ENCODE measurements around the gene SDK1.

The SDK1 gene

DNA sequence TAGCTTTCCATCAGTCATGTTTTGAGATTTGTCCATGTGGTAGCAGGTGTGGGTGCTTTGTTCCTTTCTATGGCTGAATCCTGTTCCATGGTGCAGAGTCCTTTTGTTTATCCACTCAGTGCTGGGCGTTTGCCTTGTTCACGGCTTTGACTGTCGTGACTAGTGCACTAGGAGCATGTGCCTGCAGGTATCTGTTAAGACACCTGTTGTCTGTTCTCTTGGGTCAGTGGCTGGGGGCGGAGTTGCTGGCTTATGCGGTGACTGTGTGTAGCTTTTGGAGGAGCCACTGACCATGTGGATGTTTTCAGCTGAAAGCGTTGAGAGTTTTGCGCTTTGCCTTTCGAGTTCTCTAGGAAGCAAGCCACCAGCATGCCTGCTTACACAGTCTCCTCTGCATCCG lies 807.9 kb downstream of the SDK1 start:
- no peak overlapping the region for H3K9ac ChIP-seq (ENCODE audit: low read length)
- no peaks in the 10 kb centered on the region for H3K9me3 ChIP-seq (ENCODE audit: control insufficient read depth, low read length)
- H2AFZ ChIP-seq (ENCODE audit: low read depth, low read length): no peak overlapping the region
- no peak overlapping the region for H3K23ac ChIP-seq (ENCODE audit: low read length in 2 of 2)
- H2BK120ac ChIP-seq (ENCODE audit: low read depth, low read length): no peak overlapping the region
- H3K4me3 ChIP-seq (ENCODE audit: insufficient read depth in 1 of 2, low read depth in 1 of 2, low read length in 2 of 2): no peak overlapping the region
- no peak overlapping the region for H4K8ac ChIP-seq (ENCODE audit: low read length)
- no peak overlapping the region for H3K14ac ChIP-seq (ENCODE audit: low read length in 2 of 2)
- peaks cover 5 to 12% of the 10 kb centered on the region in 2 experiments for H3K36me3 ChIP-seq (ENCODE audit: control insufficient read depth in 1 of 2, insufficient read depth in 2 of 2, low read depth in 1 of 2, low read length in 2 of 2)
- no peak overlapping the region for H2BK15ac ChIP-seq (ENCODE audit: low read depth, poor library complexity, severe bottlenecking)
- no peaks in the 10 kb centered on the region for H3K79me1 ChIP-seq (replicated peaks; ENCODE audit: low read length, poor library complexity, severe bottlenecking)
- H2AK5ac ChIP-seq (ENCODE audit: low read length, severe bottlenecking): no peak overlapping the region
- H3K4me2 ChIP-seq (ENCODE audit: low read length, poor library complexity, severe bottlenecking): no peak overlapping the region
- H2BK5ac ChIP-seq (ENCODE audit: low read depth, low read length, poor library complexity, severe bottlenecking): no peak overlapping the region
- no peak overlapping the region for H3K4ac ChIP-seq (ENCODE audit: low read depth in 1 of 2, low read length in 2 of 2)
- no peak overlapping the region for H2BK12ac ChIP-seq (ENCODE audit: low read length in 2 of 2)
- H3K27ac ChIP-seq (ENCODE audit: low read length, poor library complexity, severe bottlenecking): no peak overlapping the region
- 95% methylated on average over 9 of the region's 9 CpGs for WGBS
- H3K4me1 ChIP-seq (ENCODE audit: control insufficient read depth, insufficient read depth, low read depth, low read length): peaks cover under 1% of the 10 kb centered on the region
- DNase-seq: no peak
- peaks cover 0 to 6% of the 10 kb centered on the region in 2 experiments for H3K27me3 ChIP-seq (ENCODE audit: control insufficient read depth in 1 of 2, insufficient read depth in 1 of 2, low read length in 2 of 2)
- no peak overlapping the region for H4K91ac ChIP-seq (ENCODE audit: low read length)
- no peak overlapping the region for H3K18ac ChIP-seq (ENCODE audit: low read depth in 1 of 2, low read length in 2 of 2)

DNA sequence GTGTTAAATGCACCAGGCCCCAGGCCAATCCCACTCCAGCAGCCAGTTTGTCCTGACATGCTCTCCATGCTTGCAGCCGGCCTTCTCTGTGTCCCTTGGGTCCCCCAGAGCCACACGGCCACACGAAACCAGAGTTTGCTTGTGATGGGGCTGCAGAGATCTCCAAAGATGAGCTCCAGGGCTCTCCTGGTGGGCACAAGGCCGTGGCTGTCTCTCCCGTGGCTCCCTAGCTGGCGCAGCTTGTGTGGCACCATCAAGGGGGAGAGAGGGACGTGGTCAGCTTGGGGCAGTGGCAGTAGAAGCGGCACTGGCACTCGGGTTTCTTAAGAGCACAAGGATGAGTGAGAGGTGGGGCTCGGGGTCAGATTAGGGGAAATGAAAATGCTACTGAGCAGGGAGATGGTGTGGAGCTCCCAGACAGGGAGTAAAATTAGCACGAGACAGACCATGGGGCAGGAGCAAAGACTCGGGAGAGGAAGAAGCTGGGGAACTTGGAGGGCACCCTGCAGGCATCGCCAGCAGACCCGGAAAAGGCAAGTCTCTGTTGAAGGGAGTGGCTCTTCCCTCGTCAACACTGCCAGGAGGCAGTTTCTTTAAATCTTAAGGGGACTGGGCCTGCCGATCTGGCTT lies 808.5 kb downstream of the SDK1 start:
- Histone ChIP-seq H3K79me1 (replicated peaks; ENCODE audit: low read length, poor library complexity, severe bottlenecking) (no peaks in the 10 kb centered on the region), H4K91ac (ENCODE audit: low read length) (no peak overlapping the region)

DNA sequence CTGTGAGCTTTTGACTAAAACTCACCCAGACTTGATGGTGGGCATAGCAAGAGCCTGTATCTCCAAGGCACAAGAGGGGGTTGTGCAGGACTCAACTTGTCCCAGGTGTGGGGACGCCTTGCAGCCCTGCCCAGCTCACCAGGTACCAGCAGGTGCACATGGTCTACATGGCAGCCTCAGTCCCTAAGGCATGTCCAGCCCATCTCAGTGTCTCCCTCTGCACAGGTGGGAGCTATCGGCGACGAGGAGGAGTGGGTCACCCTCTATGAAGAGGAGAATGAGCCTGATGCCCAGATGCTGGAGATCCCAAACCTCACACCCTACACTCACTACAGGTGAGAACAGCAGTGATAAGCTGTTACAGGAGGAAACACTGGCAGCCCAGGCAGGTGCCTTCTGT lies 809.4 kb downstream of the SDK1 start:
- Histone ChIP-seq H4K8ac (ENCODE audit: low read length) (no peak overlapping the region), H3K79me1 (replicated peaks; ENCODE audit: low read length, poor library complexity, severe bottlenecking) (no peaks in the 10 kb centered on the region), H3K14ac (ENCODE audit: low read length in 2 of 2) (no peak overlapping the region), H3K36me3 (ENCODE audit: control insufficient read depth in 1 of 2, insufficient read depth in 2 of 2, low read depth in 1 of 2, low read length in 2 of 2) (peaks cover 5 to 20% of the 10 kb centered on the region in 2 experiments), H3K18ac (ENCODE audit: low read depth in 1 of 2, low read length in 2 of 2) (no peak overlapping the region), H2BK12ac (ENCODE audit: low read length in 2 of 2) (no peak overlapping the region), H2AK5ac (ENCODE audit: low read length, severe bottlenecking) (no peak overlapping the region), H3K27me3 (ENCODE audit: control insufficient read depth in 1 of 2, insufficient read depth in 1 of 2, low read length in 2 of 2) (peaks cover 0 to 6% of the 10 kb centered on the region in 2 experiments), H3K4me3 (ENCODE audit: insufficient read depth in 1 of 2, low read depth in 1 of 2, low read length in 2 of 2) (no peak overlapping the region), H3K4me1 (ENCODE audit: control insufficient read depth, insufficient read depth, low read depth, low read length) (no peaks in the 10 kb centered on the region), H3K9ac (ENCODE audit: low read length) (no peak overlapping the region), H3K23ac (ENCODE audit: low read length in 2 of 2) (no peak overlapping the region), H3K9me3 (ENCODE audit: control insufficient read depth, low read length) (peaks cover 10% of the 10 kb centered on the region), H3K4ac (ENCODE audit: low read depth in 1 of 2, low read length in 2 of 2) (no peak overlapping the region), H3K27ac (ENCODE audit: low read length, poor library complexity, severe bottlenecking) (no peak overlapping the region), H4K91ac (ENCODE audit: low read length) (no peak overlapping the region), H2BK15ac (ENCODE audit: low read depth, poor library complexity, severe bottlenecking) (no peak overlapping the region), H2BK5ac (ENCODE audit: low read depth, low read length, poor library complexity, severe bottlenecking) (no peak overlapping the region), H2AFZ (ENCODE audit: low read depth, low read length) (no peak overlapping the region), H3K4me2 (ENCODE audit: low read length, poor library complexity, severe bottlenecking) (no peak overlapping the region), H2BK120ac (ENCODE audit: low read depth, low read length) (no peak overlapping the region)
- 93% methylated on average over 4 of the region's 4 CpGs for WGBS
- no peak for DNase-seq

More for the DNA sequence above, 808.5 kb downstream of the SDK1 start:
- Histone ChIP-seq H2AK5ac (ENCODE audit: low read length, severe bottlenecking) (no peak overlapping the region), H3K18ac (ENCODE audit: low read depth in 1 of 2, low read length in 2 of 2) (no peak overlapping the region), H3K9ac (ENCODE audit: low read length) (no peak overlapping the region), H3K14ac (ENCODE audit: low read length in 2 of 2) (no peak overlapping the region), H3K4me1 (ENCODE audit: control insufficient read depth, insufficient read depth, low read depth, low read length) (no peaks in the 10 kb centered on the region), H3K4ac (ENCODE audit: low read depth in 1 of 2, low read length in 2 of 2) (no peak overlapping the region), H3K27ac (ENCODE audit: low read length, poor library complexity, severe bottlenecking) (no peak overlapping the region), H2BK15ac (ENCODE audit: low read depth, poor library complexity, severe bottlenecking) (no peak overlapping the region), H3K4me3 (ENCODE audit: insufficient read depth in 1 of 2, low read depth in 1 of 2, low read length in 2 of 2) (no peak overlapping the region), H3K36me3 (ENCODE audit: control insufficient read depth in 1 of 2, insufficient read depth in 2 of 2, low read depth in 1 of 2, low read length in 2 of 2) (peaks cover 5 to 16% of the 10 kb centered on the region in 2 experiments), H3K23ac (ENCODE audit: low read length in 2 of 2) (no peak overlapping the region), H2BK12ac (ENCODE audit: low read length in 2 of 2) (no peak overlapping the region), H3K9me3 (ENCODE audit: control insufficient read depth, low read length) (peaks cover 1% of the 10 kb centered on the region), H2AFZ (ENCODE audit: low read depth, low read length) (no peak overlapping the region), H4K8ac (ENCODE audit: low read length) (no peak overlapping the region), H3K27me3 (ENCODE audit: control insufficient read depth in 1 of 2, insufficient read depth in 1 of 2, low read length in 2 of 2) (peaks cover 0 to 6% of the 10 kb centered on the region in 2 experiments), H2BK120ac (ENCODE audit: low read depth, low read length) (no peak overlapping the region), H3K4me2 (ENCODE audit: low read length, poor library complexity, severe bottlenecking) (no peak overlapping the region), H2BK5ac (ENCODE audit: low read depth, low read length, poor library complexity, severe bottlenecking) (no peak overlapping the region)
- no peak for DNase-seq
- 90% methylated on average over 16 of the region's 16 CpGs for WGBS

DNA sequence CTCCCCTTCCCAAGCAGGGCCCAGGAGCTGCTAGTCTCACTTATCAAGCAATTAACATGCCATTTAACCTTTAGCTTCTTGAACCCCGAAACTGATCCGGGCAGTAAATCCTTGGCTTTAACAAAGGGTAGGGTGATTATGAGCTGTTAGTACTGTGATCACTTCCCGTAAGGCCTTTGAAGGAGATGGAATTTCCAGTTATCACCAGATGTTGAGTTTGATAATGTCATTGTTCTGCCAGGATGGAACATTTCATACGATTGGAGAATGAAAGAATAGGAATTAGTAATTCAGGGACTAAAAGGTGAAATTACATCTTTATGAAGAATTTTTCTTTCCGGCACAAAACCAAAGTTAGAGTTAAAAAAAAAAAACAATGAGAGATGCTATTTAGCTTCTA lies 810.1 kb downstream of the SDK1 start:
- Histone ChIP-seq H3K4ac (ENCODE audit: low read depth in 1 of 2, low read length in 2 of 2) (no peak overlapping the region), H3K27me3 (ENCODE audit: control insufficient read depth in 1 of 2, insufficient read depth in 1 of 2, low read length in 2 of 2) (peaks cover 0 to 3% of the 10 kb centered on the region in 2 experiments), H3K36me3 (ENCODE audit: control insufficient read depth in 1 of 2, insufficient read depth in 2 of 2, low read depth in 1 of 2, low read length in 2 of 2) (peaks cover 5 to 27% of the 10 kb centered on the region in 2 experiments), H3K14ac (ENCODE audit: low read length in 2 of 2) (no peak overlapping the region), H3K4me1 (ENCODE audit: control insufficient read depth, insufficient read depth, low read depth, low read length) (no peaks in the 10 kb centered on the region), H2AK5ac (ENCODE audit: low read length, severe bottlenecking) (no peak overlapping the region), H3K18ac (ENCODE audit: low read depth in 1 of 2, low read length in 2 of 2) (no peak overlapping the region), H3K9me3 (ENCODE audit: control insufficient read depth, low read length) (peaks cover 10% of the 10 kb centered on the region), H3K4me2 (ENCODE audit: low read length, poor library complexity, severe bottlenecking) (no peak overlapping the region), H4K91ac (ENCODE audit: low read length) (no peak overlapping the region), H3K23ac (ENCODE audit: low read length in 2 of 2) (no peak overlapping the region), H3K4me3 (ENCODE audit: insufficient read depth in 1 of 2, low read depth in 1 of 2, low read length in 2 of 2) (no peak overlapping the region), H2BK15ac (ENCODE audit: low read depth, poor library complexity, severe bottlenecking) (no peak overlapping the region), H3K9ac (ENCODE audit: low read length) (no peak overlapping the region), H3K27ac (ENCODE audit: low read length, poor library complexity, severe bottlenecking) (no peak overlapping the region), H2BK120ac (ENCODE audit: low read depth, low read length) (no peak overlapping the region), H2BK12ac (ENCODE audit: low read length in 2 of 2) (no peak overlapping the region), H2AFZ (ENCODE audit: low read depth, low read length) (no peak overlapping the region), H4K8ac (ENCODE audit: low read length) (no peak overlapping the region), H2BK5ac (ENCODE audit: low read depth, low read length, poor library complexity, severe bottlenecking) (no peak overlapping the region), H3K79me1 (replicated peaks; ENCODE audit: low read length, poor library complexity, severe bottlenecking) (no peaks in the 10 kb centered on the region)
- 95% methylated on average over 5 of the region's 5 CpGs for WGBS
- DNase-seq: no peak

All from mesenchymal stem cell (in vitro differentiated cells and primary cell).